Motor neuron (in vitro differentiated cells): ENCODE results near the gene NLGN1. TPM values are rescaled to one million over a fixed set of nuclear protein-coding genes. Genes with fewer than 3 reads are reported as not detected.
"Not testable (repeated sequence)": the region's sequence is repeated elsewhere in the genome, so short reads cannot be mapped to it uniquely, and the experiment has no call there.

Source experiments
- ATAC-seq, 8 experiments: fragments of 200-7000 bp; cut with Tn5 transposase; replicated peaks in 6 of 8; 2 replicates each; pipeline ENCODE4 v1.8.0; 2021; ENCODE audit warnings: mild to moderate bottlenecking in 8 of 8, moderate library complexity in 8 of 8
- H3K27ac ChIP-seq, 2 donors: fragments of 250-450 bp; sonication (Bioruptor Pico); 2 replicates each; pipeline ENCODE4 v1.9.0; 2021; ENCODE audit warnings: antibody characterized with exemption in 2 of 2, mild to moderate bottlenecking in 2 of 2, moderate library complexity in 1 of 2
- H3K4me1 ChIP-seq, 2 donors: fragments of 250-450 bp; sonication (Bioruptor Pico); replicated peaks in 1 of 2; 2 replicates each; pipeline ENCODE4 v1.6.1; 2021; ENCODE audit warnings: antibody characterized with exemption in 2 of 2, mild to moderate bottlenecking in 2 of 2, moderate library complexity in 1 of 2
- H3K4me3 ChIP-seq, 5 donors: fragments of 250-450 bp; sonication (Bioruptor Pico); 2 replicates each; pipeline ENCODE4 v1.9.0; 2021; ENCODE audit warnings: antibody characterized with exemption in 5 of 5, mild to moderate bottlenecking in 5 of 5, moderate library complexity in 4 of 5
- WGBS, 10 experiments: fragments of 450-650 bp; shearing (Covaris generic); methylation state at CpG; one replicate each; pipeline ENCODE4 v1.0.0; 2022; 5-methylcytosine and 5-hydroxymethylcytosine counted together
- in situ Hi-C, 9 experiments: fragments of 400-800 bp; cut with MboI; loops; one replicate each; pipeline ENCODE4 v1.15.0; 2021; ENCODE audit warnings: low sequenced_read_pairs in 9 of 9, low pct_unique_long_range_greater_than_20kb in 2 of 9; ENCODE audit not compliant: unreplicated experiment in 9 of 9
- total RNA-seq, 8 experiments: library from RNA; unstranded; fragments of 300-600 nt; gene quantifications; 2 replicates each; pipeline versions ENCODE4 v1.2.3 to v1.2.4, GENCODE V29; 2022

The NLGN1 gene
- total RNA-seq, 8 experiments from 2014 or later, result 16.6 to 63.4 (median 34.8) TPM

DNA sequence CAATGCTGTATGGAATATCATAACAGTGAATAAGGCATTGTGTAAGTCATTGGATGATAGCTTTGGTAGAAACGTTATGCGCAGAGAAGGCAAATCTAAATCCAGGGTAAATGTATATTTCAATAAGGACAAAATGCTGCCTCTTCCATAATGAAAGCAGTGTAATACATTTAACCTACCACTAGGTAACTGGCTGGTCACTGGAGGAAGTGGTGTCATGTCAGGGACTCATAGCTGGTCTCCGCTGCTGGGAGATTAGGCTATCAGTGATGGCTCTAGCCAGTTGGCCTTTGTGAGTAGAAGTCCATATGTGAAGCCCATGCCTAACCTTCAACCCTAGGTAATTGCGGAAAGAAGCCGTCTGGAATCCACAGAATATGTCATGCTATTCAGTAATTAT, 140.9 kb downstream of the NLGN1 start:
- Histone ChIP-seq H3K4me3 (no peak overlapping the region), H3K4me1 (peaks cover 2 to 12% of the 10 kb centered on the region in 2 donors), H3K27ac (no peak overlapping the region)
- WGBS, 10 experiments, result 88 to 100% (median 95%) methylated on average over 2 to 5 of the region's 5 CpGs; no CpG with 5 or more reads in 1 of the 10 experiments
- no peak for ATAC-seq
- in situ Hi-C loops, result no loop called here

GRCh38 chr3:173545590-173545989, 148.0 kb downstream of the NLGN1 start:
- H3K4me1 ChIP-seq, H3K27ac ChIP-seq, ATAC-seq, H3K4me3 ChIP-seq, in situ Hi-C loops: not testable (repeated sequence)
- 0 to 83% (median 40%) methylated on average over 1 of the region's 2 CpGs; no CpG with 5 or more reads in 7 of the 10 experiments for WGBS, 10 experiments

DNA sequence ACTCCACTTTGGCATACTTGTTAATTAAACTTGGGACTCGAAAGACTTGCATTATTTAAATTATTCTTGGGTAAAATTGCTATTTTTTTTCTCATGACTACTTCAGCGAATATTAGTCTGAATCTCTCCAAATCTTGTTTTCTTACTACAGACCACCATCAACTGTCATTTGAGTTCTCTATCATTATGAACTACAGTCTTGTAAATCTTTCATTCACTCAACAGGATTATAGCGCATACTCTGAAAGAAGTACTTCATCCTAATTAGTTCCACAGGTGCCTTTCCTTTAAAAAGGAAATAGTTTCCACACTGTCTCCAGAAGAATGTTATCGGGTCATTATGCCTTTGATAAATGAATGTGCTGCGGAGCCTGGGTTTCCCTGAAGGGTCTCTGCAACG, 149.5 kb downstream of the NLGN1 start:
- 53 to 100% (median 80%) methylated on average over 2 to 6 of the region's 6 CpGs for WGBS, 10 experiments
- no peak for ATAC-seq
- no peak overlapping the region for H3K4me3 ChIP-seq
- no peaks in the 10 kb centered on the region for H3K4me1 ChIP-seq
- no peak overlapping the region for H3K27ac ChIP-seq
- in situ Hi-C loops, result no loop called here

DNA sequence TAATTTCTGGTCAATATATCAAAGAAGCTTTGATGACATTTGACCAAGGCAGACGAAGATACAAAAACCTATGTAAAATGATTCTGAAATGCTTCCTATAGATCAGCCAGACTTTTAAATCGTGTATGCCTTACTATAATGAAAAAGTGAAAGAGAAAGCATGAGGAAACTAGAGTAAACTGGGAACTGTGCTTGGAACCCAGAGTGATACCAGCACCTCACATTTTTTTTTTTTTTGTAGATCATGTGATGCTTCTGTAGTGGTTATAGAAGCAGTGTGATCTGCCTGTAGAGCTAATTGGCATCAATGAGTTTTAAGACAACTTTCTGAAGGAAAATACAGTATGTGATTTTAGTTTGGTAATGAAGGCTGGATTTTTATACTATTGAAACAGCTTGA, 150.7 kb downstream of the NLGN1 start:
- Histone ChIP-seq H3K27ac (no peak overlapping the region), H3K4me3 (no peak overlapping the region), H3K4me1 (no peaks in the 10 kb centered on the region)
- WGBS, 10 experiments, result 41 to 100% (median 81%) methylated on average over 1 to 2 of the region's 2 CpGs; no CpG with 5 or more reads in 2 of the 10 experiments
- peak in 1 of 8 experiments; percentile 31 for ATAC-seq
- in situ Hi-C loops, result no loop called here

- H3K4me1 ChIP-seq, result no peaks in the 10 kb centered on the region
- ATAC-seq, result no peak
- 33 to 92% (median 69%) methylated on average over 1 to 4 of the region's 4 CpGs; no CpG with 5 or more reads in 4 of the 10 experiments for WGBS, 10 experiments
- in situ Hi-C loops, result loop anchor here in 3 of 9 experiments (25.0 kb wide), 1 partner anchor 140 kb away; no protein-coding TSS in a partner anchor
- H3K27ac ChIP-seq, result no peak overlapping the region
- no peak overlapping the region for H3K4me3 ChIP-seq
Measured at GRCh38 chr3:173552526-173552925, 155.0 kb downstream of the NLGN1 start.

- in situ Hi-C loops, result loop anchor here in 3 of 9 experiments (25.0 kb wide), 1 partner anchor 141 kb away; no protein-coding TSS in a partner anchor
- Histone ChIP-seq H3K4me3 (no peak overlapping the region), H3K4me1 (no peaks in the 10 kb centered on the region), H3K27ac (no peak overlapping the region)
- 0 to 80% (median 32%) methylated on average over 1 to 3 of the region's 3 CpGs for WGBS, 10 experiments
- ATAC-seq, result peak in 3 of 8 experiments; percentile 51 to 63 (median 52)
Measured at GRCh38 chr3:173553635-173554280, 156.2 kb downstream of the NLGN1 start.

- Histone ChIP-seq H3K4me3 (no peak overlapping the region), H3K4me1 (no peaks in the 10 kb centered on the region), H3K27ac (no peak overlapping the region)
- ATAC-seq, result no peak
- in situ Hi-C loops, result loop anchor here in 3 of 9 experiments (25.0 kb wide), 1 partner anchor 144 kb away; no protein-coding TSS in a partner anchor
- 0 to 100% (median 86%) methylated on average over 1 to 2 of the region's 2 CpGs; no CpG with 5 or more reads in 3 of the 10 experiments for WGBS, 10 experiments
Measured at GRCh38 chr3:173556546-173556945, 159.0 kb downstream of the NLGN1 start.

- Histone ChIP-seq H3K4me3 (no peak overlapping the region), H3K4me1 (no peaks in the 10 kb centered on the region), H3K27ac (no peak overlapping the region)
- in situ Hi-C loops, result loop anchor here in 3 of 9 experiments (25.0 kb wide), 1 partner anchor 156 kb away; no protein-coding TSS in a partner anchor
- WGBS, 10 experiments, result 40 to 100% (median 100%) methylated on average over 1 to 3 of the region's 3 CpGs; no CpG with 5 or more reads in 1 of the 10 experiments
- no peak for ATAC-seq
Measured at GRCh38 chr3:173567997-173568396, 170.5 kb downstream of the NLGN1 start.

DNA sequence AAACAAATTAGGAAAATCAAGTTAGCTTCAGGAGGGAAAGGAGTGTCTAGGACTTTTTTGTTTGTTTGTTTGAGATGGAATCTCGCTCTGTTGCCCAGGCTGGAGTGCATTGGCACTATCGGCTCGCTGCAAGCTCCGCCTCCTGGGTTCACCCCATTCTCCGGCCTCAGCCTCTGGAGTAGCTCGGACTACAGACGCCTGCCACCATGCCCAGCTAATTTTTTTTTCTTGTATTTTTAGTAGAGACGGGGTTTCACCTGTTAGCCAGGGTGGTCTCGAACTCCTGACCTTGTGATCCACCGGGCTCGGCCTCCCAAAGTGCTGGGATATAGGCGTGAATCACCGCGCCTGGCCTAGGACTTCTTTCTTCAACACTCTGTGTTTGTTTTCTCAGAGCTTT, 171.1 kb downstream of the NLGN1 start:
- in situ Hi-C loops, result loop anchor here in 3 of 9 experiments (25.0 kb wide), 1 partner anchor 156 kb away; no protein-coding TSS in a partner anchor
- H3K27ac ChIP-seq, result no peak overlapping the region
- no peaks in the 10 kb centered on the region for H3K4me1 ChIP-seq
- ATAC-seq, result no peak
- 80 to 100% (median 94%) methylated on average over 1 to 10 of the region's 14 CpGs for WGBS, 10 experiments
- no peak overlapping the region for H3K4me3 ChIP-seq

GRCh38 chr3:173583496-173583895, 186.0 kb downstream of the NLGN1 start:
- 47 to 100% (median 67%) methylated on average over 1 to 2 of the region's 2 CpGs; no CpG with 5 or more reads in 3 of the 10 experiments for WGBS, 10 experiments
- no peak for ATAC-seq

GRCh38 chr3:173584093-173584837, 186.7 kb downstream of the NLGN1 start:
- peak; percentile 17 to 44 (median 34) for ATAC-seq
- 0 to 5% (median 2%) methylated on average over 5 to 16 of the region's 16 CpGs for WGBS, 10 experiments
- Histone ChIP-seq H3K4me3 (peak overlapping the region; percentile 43 to 56 (median 46)), H3K4me1 (peaks cover 15 to 33% of the 10 kb centered on the region in 2 donors), H3K27ac (peak overlapping the region in 1 of 2 donors; percentile 69)
- in situ Hi-C loops, result loop anchor here in 1 of 9 experiments (25.0 kb wide), 1 partner anchor 753 kb away; no protein-coding TSS in a partner anchor

More at GRCh38 chr3:173583496-173583895, 186.0 kb downstream of the NLGN1 start:
- in situ Hi-C loops, result loop anchor here in 1 of 9 experiments (25.0 kb wide), 1 partner anchor 754 kb away; no protein-coding TSS in a partner anchor
- H3K4me1 ChIP-seq, result peaks cover 13 to 26% of the 10 kb centered on the region in 2 donors
- H3K4me3 ChIP-seq, result no peak overlapping the region
- H3K27ac ChIP-seq, result no peak overlapping the region

GRCh38 chr3:173584838-173585831, 187.6 kb downstream of the NLGN1 start:
- Histone ChIP-seq H3K27ac (peak overlapping the region; percentile 19 to 69), H3K4me3 (peak overlapping the region; percentile 43 to 56 (median 46)), H3K4me1 (peaks cover 15 to 33% of the 10 kb centered on the region in 2 donors)
- in situ Hi-C loops, result loop anchor here in 1 of 9 experiments (25.0 kb wide), 1 partner anchor 752 kb away; no protein-coding TSS in a partner anchor
- whole genome bisulfite sequencing, 10 experiments, result 0 to 3% (median 0%) methylated on average over 3 to 35 of the region's 47 CpGs
- ATAC-seq, result peak; percentile 77 to 94 (median 84)
